ENCODE measurements around the gene RRM1.
"Not testable (repeated sequence)": the region's sequence is repeated elsewhere in the genome, so short reads cannot be mapped to it uniquely, and the experiment has no call there.

RRM1 gene

DNA sequence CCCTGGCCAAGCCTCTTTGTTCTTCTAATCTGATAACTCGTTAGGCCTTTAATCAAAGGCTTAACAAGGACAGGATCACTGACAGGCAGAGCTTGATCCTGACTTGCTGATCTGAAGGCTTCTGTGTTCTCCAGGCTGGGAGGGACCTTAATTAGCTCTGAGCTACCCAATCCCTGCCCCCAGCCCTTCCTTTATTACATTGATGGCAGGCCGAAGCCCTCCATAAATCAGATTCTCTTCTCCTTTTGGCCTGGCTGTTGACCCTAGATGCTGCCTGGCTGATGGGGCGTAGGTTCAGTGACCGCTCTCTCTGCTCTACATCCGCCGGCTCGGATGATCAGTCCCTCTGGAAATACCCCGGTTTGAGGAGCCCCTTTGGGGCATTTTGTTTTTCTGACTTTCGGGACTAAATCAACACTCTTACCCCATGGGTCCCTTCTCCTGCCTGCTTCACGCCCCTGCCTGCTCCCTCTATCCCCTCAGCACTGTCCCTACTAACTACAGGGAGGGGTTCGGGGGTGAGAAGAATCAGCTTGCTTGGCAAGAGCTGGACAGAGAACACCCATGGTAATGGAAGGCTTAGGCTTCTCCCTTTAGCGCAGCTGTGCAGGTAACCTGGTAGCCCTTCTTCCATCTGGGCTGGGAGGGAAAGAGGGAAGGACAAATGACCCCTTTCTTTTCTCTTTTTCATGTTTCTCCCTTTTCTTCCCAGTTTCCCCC, 10.0 kb upstream of the RRM1 start:
- DNase-seq: no peak

- no peak for DNase-seq
Measured at GRCh38 chr11:4085575-4085974, 9.0 kb upstream of the RRM1 start.

GRCh38 chr11:4086575-4087353, 7.8 kb upstream of the RRM1 start:
- no peak for DNase-seq

DNA sequence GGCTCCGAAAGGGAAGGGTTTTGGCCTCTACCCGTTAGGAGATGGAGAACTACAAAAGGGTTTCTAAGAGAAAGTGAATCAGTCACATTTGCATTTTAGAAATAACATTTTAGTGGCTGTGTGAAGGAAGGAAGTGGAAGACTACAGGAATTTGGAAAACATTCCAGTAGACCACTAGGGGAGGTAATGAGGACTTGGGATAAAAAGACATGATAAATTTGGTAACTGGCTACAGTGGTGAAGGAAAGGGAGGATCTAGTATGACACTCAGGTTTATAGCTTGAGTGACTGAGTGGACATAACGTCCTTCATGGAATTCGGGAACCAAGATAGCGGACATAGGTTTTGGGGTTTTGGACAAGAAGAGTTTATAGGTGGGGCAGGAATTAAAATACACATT, 7.0 kb upstream of the RRM1 start:
- no peak for DNase-seq

DNA sequence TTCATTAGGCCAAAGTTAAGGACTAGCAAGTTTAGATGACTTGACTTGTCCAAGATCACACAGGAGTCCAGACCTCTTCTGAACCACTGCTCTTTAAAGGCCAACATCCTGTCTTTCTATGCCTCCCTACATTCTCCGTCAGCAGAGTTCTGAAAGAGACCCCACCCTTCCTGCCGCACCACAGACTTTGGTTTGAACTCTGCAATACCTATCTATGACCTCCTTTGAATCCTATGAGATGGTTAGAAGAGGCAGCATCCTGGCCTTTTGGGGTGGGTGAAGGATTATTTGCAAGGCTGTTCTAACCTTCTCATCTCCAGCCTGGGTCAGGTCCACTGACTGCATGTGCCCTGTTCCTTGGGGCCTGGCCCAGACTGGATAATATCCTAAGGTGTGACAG, 4.3 kb upstream of the RRM1 start:
- DNase-seq: no peak

- DNase-seq: no peak
Measured at GRCh38 chr11:4092026-4092425, 2.6 kb upstream of the RRM1 start.

GRCh38 chr11:4093519-4094347, 866 bp upstream of the RRM1 start:
- peak in 1 of 2 experiments; percentile 29 for DNase-seq

GRCh38 chr11:4095509-4096230, 1.1 kb downstream of the RRM1 start:
- DNase-seq: no peak

- DNase-seq: no peak
Measured at GRCh38 chr11:4098026-4098621, 3.5 kb downstream of the RRM1 start.

DNA sequence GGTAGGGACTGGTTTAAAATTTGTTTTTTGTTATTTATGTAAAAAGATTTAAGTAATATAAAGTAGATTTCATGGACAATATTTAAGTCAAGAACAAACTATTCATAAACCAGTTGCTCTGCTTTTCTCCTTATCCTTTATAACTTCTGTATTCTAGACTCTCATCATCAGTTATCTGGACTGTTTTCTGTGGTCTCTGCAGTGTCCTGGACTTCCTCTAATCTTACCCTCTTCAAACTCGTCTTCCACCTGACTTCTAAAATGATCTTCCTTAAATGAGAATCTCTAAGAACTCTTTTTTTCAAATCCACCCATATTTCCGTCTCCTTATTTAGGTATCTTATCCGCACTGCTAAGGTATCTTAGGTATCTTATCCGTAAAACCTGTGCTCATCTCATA, 8.1 kb downstream of the RRM1 start:
- DNase-seq: no peak

- DNase-seq: no peak
Measured at GRCh38 chr11:4103269-4103668, 8.7 kb downstream of the RRM1 start.

GRCh38 chr11:4105916-4106315, 11.3 kb downstream of the RRM1 start:
- no peak for DNase-seq

DNA sequence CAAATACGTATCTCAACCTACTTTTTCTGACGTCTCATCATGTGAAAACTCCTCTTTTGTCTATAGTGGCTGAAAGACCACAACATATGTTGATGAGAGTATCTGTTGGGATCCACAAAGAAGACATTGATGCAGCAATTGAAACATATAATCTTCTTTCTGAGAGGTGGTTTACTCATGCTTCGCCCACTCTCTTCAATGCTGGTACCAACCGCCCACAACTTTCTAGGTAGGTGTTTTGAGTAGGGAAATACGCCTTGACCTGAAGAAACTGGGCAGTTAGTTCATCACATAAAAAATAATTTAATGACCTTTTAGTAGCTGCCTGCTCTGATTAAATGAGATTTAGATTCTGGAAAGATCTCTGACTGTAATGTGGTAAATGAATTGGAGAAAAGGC, 17.2 kb downstream of the RRM1 start:
- DNase-seq: no peak

- no peak for DNase-seq
Measured at GRCh38 chr11:4115128-4115527, 20.5 kb downstream of the RRM1 start.

GRCh38 chr11:4118107-4118506, 23.5 kb downstream of the RRM1 start:
- DNase-seq: no peak

DNA sequence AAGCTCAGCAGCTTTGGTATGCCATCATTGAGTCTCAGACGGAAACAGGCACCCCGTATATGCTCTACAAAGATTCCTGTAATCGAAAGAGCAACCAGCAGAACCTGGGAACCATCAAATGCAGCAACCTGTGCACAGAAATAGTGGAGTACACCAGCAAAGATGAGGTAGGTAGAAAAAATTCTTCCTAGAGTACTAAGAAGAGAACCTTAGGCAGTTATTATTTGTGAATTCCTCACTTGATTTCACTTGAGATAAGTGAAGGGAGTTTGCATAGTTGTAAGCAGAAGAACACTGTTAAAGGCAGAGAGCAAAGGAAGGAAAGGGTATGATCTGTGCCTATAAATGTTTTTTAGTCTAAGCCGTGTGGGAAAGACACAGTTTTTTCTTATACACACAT, 28.6 kb downstream of the RRM1 start:
- DNase-seq: no peak

GRCh38 chr11:4125141-4125540, 30.5 kb downstream of the RRM1 start:
- DNase-seq: no peak

- no peak for DNase-seq
Measured at GRCh38 chr11:4127357-4127756, 32.8 kb downstream of the RRM1 start.

GRCh38 chr11:4130219-4130618, 35.6 kb downstream of the RRM1 start:
- not testable (repeated sequence) for DNase-seq

GRCh38 chr11:4134806-4135205, 40.2 kb downstream of the RRM1 start:
- DNase-seq: no peak

- DNase-seq: no peak
Measured at GRCh38 chr11:4138497-4138896, 43.9 kb downstream of the RRM1 start.

- no peak for DNase-seq
Measured at GRCh38 chr11:4140067-4140636, 45.6 kb downstream of the RRM1 start.
